Ectodermal cell (in vitro differentiated cells): Measurements from ENCODE around the gene DNAH7.

Source experiments
- H3K27ac ChIP-seq: 2 replicates; pipeline ENCODE4 v1.7.0; 2013; ENCODE audit warnings: mild to moderate bottlenecking, low read depth, low read length; ENCODE audit not compliant: insufficient read depth, poor library complexity, severe bottlenecking
- H3K27me3 ChIP-seq: 2 replicates; pipeline ENCODE4 v1.7.0; 2013; ENCODE audit warnings: mild to moderate bottlenecking, low read length; ENCODE audit not compliant: insufficient read depth, control insufficient read depth, poor library complexity, severe bottlenecking
- H3K36me3 ChIP-seq: one replicate; pipeline ENCODE4 v1.7.0; 2013; ENCODE audit warnings: low read length; ENCODE audit not compliant: control insufficient read depth, insufficient read depth
- H3K4me1 ChIP-seq: one replicate; pipeline ENCODE4 v1.7.0; 2013; ENCODE audit warnings: low read length; ENCODE audit not compliant: control insufficient read depth, insufficient read depth
- H3K4me3 ChIP-seq: 2 replicates; pipeline ENCODE4 v1.7.0; 2013; ENCODE audit warnings: low read depth, low read length, control low read depth; ENCODE audit not compliant: insufficient read depth
- H3K9me3 ChIP-seq: 2 replicates; pipeline ENCODE4 v1.7.0; 2013; ENCODE audit warnings: mild to moderate bottlenecking, low read length, moderate library complexity; ENCODE audit not compliant: control insufficient read depth
- WGBS, 2 experiments: methylation state at CpG; one replicate each; pipeline ENCODE4 v1.1.7; 2013; ENCODE audit warnings: missing lambda C conversion rate in 2 of 2; 5-methylcytosine and 5-hydroxymethylcytosine counted together

Gene DNAH7

GRCh38 chr2:195782156-195782555 lies 286.5 kb downstream of the DNAH7 start:
- Histone ChIP-seq H3K9me3 (no peaks in the 10 kb centered on the region), H3K4me1 (no peaks in the 10 kb centered on the region), H3K4me3 (no peak overlapping the region), H3K36me3 (no peaks in the 10 kb centered on the region), H3K27me3 (no peaks in the 10 kb centered on the region), H3K27ac (no peak overlapping the region)
- 100% methylated on average over 2 of the region's 2 CpGs; no CpG with 5 or more reads in 1 of the 2 experiments for WGBS, 2 experiments

GRCh38 chr2:195779491-195779890 lies 289.1 kb downstream of the DNAH7 start:
- H3K27me3 ChIP-seq = no peaks in the 10 kb centered on the region
- H3K9me3 ChIP-seq = no peaks in the 10 kb centered on the region
- no peak overlapping the region for H3K27ac ChIP-seq
- H3K4me1 ChIP-seq = no peaks in the 10 kb centered on the region
- H3K36me3 ChIP-seq = no peaks in the 10 kb centered on the region
- no peak overlapping the region for H3K4me3 ChIP-seq
- 90 to 94% methylated on average over 2 of the region's 2 CpGs for WGBS, 2 experiments

GRCh38 chr2:195769975-195770374 lies 298.7 kb downstream of the DNAH7 start:
- no peaks in the 10 kb centered on the region for H3K4me1 ChIP-seq
- no peaks in the 10 kb centered on the region for H3K9me3 ChIP-seq
- no peaks in the 10 kb centered on the region for H3K27me3 ChIP-seq
- H3K4me3 ChIP-seq = no peak overlapping the region
- H3K27ac ChIP-seq = no peak overlapping the region
- no peaks in the 10 kb centered on the region for H3K36me3 ChIP-seq

GRCh38 chr2:195768431-195768830 lies 300.2 kb downstream of the DNAH7 start:
- WGBS, 2 experiments = no CpG with 5 or more reads among the region's 2 CpGs

GRCh38 chr2:195766691-195767090 lies 301.9 kb downstream of the DNAH7 start:
- Histone ChIP-seq H3K4me1 (no peaks in the 10 kb centered on the region), H3K4me3 (no peak overlapping the region), H3K27ac (no peak overlapping the region), H3K9me3 (no peaks in the 10 kb centered on the region), H3K27me3 (no peaks in the 10 kb centered on the region), H3K36me3 (no peaks in the 10 kb centered on the region)
- no CpG with 5 or more reads among the region's 1 CpG for WGBS, 2 experiments

More at GRCh38 chr2:195768431-195768830, 300.2 kb downstream of the DNAH7 start:
- no peaks in the 10 kb centered on the region for H3K36me3 ChIP-seq
- H3K27ac ChIP-seq = no peak overlapping the region
- H3K9me3 ChIP-seq = no peaks in the 10 kb centered on the region
- no peak overlapping the region for H3K4me3 ChIP-seq
- H3K4me1 ChIP-seq = no peaks in the 10 kb centered on the region
- no peaks in the 10 kb centered on the region for H3K27me3 ChIP-seq

- no peak overlapping the region for H3K27ac ChIP-seq
- no peaks in the 10 kb centered on the region for H3K9me3 ChIP-seq
- H3K27me3 ChIP-seq = no peaks in the 10 kb centered on the region
- no peaks in the 10 kb centered on the region for H3K36me3 ChIP-seq
- no peak overlapping the region for H3K4me3 ChIP-seq
- no peaks in the 10 kb centered on the region for H3K4me1 ChIP-seq
These were observed 304.8 kb downstream of the DNAH7 start for GRCh38 chr2:195763866-195764265.

GRCh38 chr2:195759877-195760276 lies 308.8 kb downstream of the DNAH7 start:
- Histone ChIP-seq H3K27me3 (no peaks in the 10 kb centered on the region), H3K4me1 (no peaks in the 10 kb centered on the region), H3K36me3 (no peaks in the 10 kb centered on the region), H3K9me3 (no peaks in the 10 kb centered on the region), H3K4me3 (no peak overlapping the region), H3K27ac (no peak overlapping the region)
- WGBS, 2 experiments = 81 to 97% methylated on average over 1 of the region's 1 CpG

- Histone ChIP-seq H3K27ac (no peak overlapping the region), H3K4me1 (no peaks in the 10 kb centered on the region), H3K36me3 (no peaks in the 10 kb centered on the region), H3K27me3 (no peaks in the 10 kb centered on the region), H3K9me3 (no peaks in the 10 kb centered on the region), H3K4me3 (no peak overlapping the region)
- 95 to 99% methylated on average over 3 of the region's 3 CpGs for WGBS, 2 experiments
These were observed 309.8 kb downstream of the DNAH7 start for GRCh38 chr2:195758846-195759245.

GRCh38 chr2:195756218-195756942 lies 312.3 kb downstream of the DNAH7 start:
- H3K9me3 ChIP-seq = no peaks in the 10 kb centered on the region
- no peak overlapping the region for H3K4me3 ChIP-seq
- no peak overlapping the region for H3K27ac ChIP-seq
- WGBS, 2 experiments = 75% methylated on average over 7 of the region's 7 CpGs
- H3K4me1 ChIP-seq = no peaks in the 10 kb centered on the region
- no peaks in the 10 kb centered on the region for H3K27me3 ChIP-seq
- no peaks in the 10 kb centered on the region for H3K36me3 ChIP-seq

GRCh38 chr2:195741191-195741590 lies 327.4 kb downstream of the DNAH7 start:
- no peak overlapping the region for H3K27ac ChIP-seq
- 100% methylated on average over 1 of the region's 1 CpG for WGBS, 2 experiments

More at GRCh38 chr2:195741191-195741590, 327.4 kb downstream of the DNAH7 start:
- Histone ChIP-seq H3K4me1 (no peaks in the 10 kb centered on the region), H3K27me3 (no peaks in the 10 kb centered on the region), H3K4me3 (no peak overlapping the region), H3K9me3 (no peaks in the 10 kb centered on the region), H3K36me3 (peaks cover 6% of the 10 kb centered on the region)
